Measurements from ENCODE around the gene R3HDM4.
"Not testable (repeated sequence)": the region's sequence is repeated elsewhere in the genome, so short reads cannot be mapped to it uniquely, and the experiment has no call there.

Gene R3HDM4

DNA sequence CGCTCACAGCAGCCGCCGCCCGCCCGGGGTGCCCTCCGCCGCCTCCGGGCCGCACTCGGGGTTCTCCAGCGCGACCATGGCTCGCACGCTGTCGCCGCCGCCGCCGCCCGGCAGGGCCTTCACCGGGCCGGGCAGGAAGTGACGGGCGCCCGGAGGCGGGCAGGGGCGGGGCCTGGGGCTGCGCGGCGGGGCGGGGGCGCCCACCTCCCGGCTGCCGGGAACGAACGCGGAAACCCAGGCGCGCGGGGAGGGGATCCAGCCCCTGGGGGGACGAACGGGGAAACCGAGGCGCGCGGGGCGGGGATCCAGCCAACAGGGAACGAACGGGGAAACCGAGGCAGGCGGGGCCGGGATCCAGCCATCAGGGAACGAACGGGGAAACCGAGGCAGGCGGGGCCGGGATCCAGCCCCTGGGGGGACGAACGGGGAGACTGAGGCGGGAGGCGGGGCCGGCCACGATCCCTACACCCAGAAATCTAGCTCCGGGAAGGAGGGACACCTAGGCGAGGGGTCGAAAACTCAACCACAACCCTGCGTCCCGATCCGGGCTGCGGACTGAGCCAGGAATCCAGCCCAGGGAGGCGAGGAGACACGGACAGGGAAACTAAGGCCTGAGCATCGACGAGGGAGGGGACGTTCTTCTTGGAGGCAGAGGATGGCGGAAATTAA, at the start of gene R3HDM4:
R3HDM4 (minus strand) TSS at position 140 of the 669 bp plus-strand sequence; CDS start at position 78, 62 bp downstream.
- peak; percentile 66 to 83 for DNase-seq (ENCODE audit: low read depth in 1 of 2, low spot score in 1 of 2)
- in situ Hi-C loops (cut with HindIII; ENCODE audit: low pct_unique_long_range_greater_than_20kb, low sequenced_read_pairs) = no loop called here
- no peak for TF ChIP-seq JUND (IDR thresholded peaks at IDR 0.05; ENCODE audit: low read depth)

- no peak for TF ChIP-seq JUND (IDR thresholded peaks at IDR 0.05; ENCODE audit: low read depth)
- no peak for DNase-seq (ENCODE audit: low read depth in 1 of 2, low spot score in 1 of 2)
- in situ Hi-C loops (cut with HindIII; ENCODE audit: low pct_unique_long_range_greater_than_20kb, low sequenced_read_pairs) = no loop called here
Measured at GRCh38 chr19:961866-962620, 49.0 kb upstream of the R3HDM4 start.

DNA sequence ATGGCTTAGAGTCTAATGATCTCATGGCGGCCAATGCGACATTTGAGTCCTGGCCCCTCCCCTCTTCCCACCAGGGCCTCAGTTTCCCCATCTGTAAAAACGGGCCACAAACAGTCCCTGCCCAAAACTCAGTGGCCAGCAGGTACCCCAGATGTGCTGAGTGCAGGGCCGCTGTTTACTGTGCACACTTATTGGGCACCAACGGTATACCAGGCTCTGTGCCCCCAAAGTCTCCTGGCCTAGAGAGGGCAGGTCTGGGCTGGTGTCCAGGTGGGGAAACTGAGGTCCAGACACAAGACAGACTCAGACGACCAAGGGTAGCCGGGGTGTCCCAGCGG, 47.6 kb upstream of the R3HDM4 start:
- DNase-seq (ENCODE audit: low read depth in 1 of 2, low spot score in 1 of 2) = no peak
- in situ Hi-C loops (cut with HindIII; ENCODE audit: low pct_unique_long_range_greater_than_20kb, low sequenced_read_pairs) = no loop called here
- no peak for TF ChIP-seq JUND (IDR thresholded peaks at IDR 0.05; ENCODE audit: low read depth)

DNA sequence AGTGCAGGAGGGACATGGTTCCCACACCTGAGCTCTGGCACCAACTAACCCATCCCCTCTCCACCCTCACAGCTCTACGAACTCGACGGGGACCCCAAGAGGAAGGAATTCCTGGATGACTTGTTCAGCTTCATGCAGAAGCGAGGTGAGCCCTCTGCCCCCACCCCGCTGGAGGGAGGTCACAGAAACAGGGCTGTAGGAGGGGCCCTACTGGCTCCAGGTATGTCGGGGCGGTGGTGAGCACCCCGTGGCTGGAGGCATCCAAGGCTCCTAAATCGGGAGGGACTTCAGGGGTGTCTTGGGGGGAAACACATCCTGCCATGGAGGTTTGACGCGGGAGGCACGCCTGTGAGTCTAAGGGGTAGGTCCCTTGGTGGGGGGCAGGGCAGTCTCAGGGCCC, 47.0 kb upstream of the R3HDM4 start:
- TF ChIP-seq JUND (IDR thresholded peaks at IDR 0.05; ENCODE audit: low read depth) = no peak
- DNase-seq (ENCODE audit: low read depth in 1 of 2, low spot score in 1 of 2) = peak in 1 of 2 experiments; percentile 22

GRCh38 chr19:958967-959855, 46.2 kb upstream of the R3HDM4 start:
- in situ Hi-C loops (cut with HindIII; ENCODE audit: low pct_unique_long_range_greater_than_20kb, low sequenced_read_pairs) = no loop called here
- TF ChIP-seq JUND (IDR thresholded peaks at IDR 0.05; ENCODE audit: low read depth) = no peak

More for the DNA sequence above, 47.0 kb upstream of the R3HDM4 start:
- in situ Hi-C loops (cut with HindIII; ENCODE audit: low pct_unique_long_range_greater_than_20kb, low sequenced_read_pairs) = no loop called here

DNA sequence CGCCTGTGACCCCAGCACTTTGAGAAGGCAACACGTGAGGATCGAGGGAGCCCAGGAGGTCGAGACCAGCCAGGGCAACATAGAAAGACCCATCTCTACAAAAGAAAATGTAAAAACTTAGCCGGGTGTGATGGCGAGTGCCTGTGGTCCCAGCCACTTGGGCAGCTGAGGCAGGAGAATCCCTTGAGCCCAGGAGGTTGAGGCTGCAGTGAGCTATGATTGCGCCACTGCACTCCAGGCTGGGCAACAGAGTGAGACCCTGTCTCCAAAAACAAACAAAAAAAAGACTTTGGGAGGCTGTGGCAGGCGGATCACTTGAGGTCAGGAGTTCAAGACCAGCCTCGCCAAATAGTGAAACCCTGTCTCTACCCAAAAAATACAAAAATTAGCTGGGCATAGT, 44.6 kb upstream of the R3HDM4 start:
- in situ Hi-C loops (cut with HindIII; ENCODE audit: low pct_unique_long_range_greater_than_20kb, low sequenced_read_pairs) = not testable (repeated sequence)

More at GRCh38 chr19:958967-959855, 46.2 kb upstream of the R3HDM4 start:
- DNase-seq (ENCODE audit: low read depth in 1 of 2, low spot score in 1 of 2) = no peak

DNA sequence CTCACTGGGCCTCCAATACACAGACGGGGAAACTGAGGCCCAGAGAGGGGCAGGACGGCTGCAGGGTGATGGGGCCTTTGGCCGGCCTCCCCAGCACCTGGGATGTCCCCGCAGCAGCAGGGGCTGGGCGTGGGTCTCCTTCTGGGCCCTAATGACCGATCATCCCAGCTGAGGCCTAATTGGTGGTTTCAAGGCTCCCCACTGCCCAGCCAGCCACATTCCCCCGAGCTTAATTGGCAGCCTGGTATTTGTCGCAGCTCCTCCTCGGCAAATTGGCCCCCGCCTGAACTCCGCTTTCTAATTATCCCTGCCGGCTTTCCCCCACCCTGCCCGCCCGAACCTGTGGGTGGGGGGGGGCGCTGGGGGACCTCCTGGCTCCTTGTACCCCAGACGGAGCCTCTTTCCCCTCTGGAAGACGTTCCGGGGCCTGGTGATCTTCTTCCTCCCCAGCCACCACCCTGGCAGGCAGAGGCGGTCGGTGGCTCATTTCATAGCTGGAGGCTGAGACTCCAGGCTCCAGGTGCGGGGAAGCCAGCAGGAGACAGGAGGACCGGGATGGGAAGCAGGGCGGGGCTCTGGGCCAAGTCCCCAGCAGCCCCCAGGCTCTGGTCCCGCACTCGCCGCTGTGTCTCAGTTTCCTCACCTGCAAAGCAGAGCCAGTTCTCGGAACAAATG, 43.9 kb upstream of the R3HDM4 start:
- peak; percentile 59 to 62 for DNase-seq (ENCODE audit: low read depth in 1 of 2, low spot score in 1 of 2)
- in situ Hi-C loops (cut with HindIII; ENCODE audit: low pct_unique_long_range_greater_than_20kb, low sequenced_read_pairs) = no loop called here
- TF ChIP-seq JUND (IDR thresholded peaks at IDR 0.05; ENCODE audit: low read depth) = no peak

More for the DNA sequence above, 44.6 kb upstream of the R3HDM4 start:
- not testable (repeated sequence) for DNase-seq (ENCODE audit: low read depth in 1 of 2, low spot score in 1 of 2)

GRCh38 chr19:955803-956765, 43.1 kb upstream of the R3HDM4 start:
- DNase-seq (ENCODE audit: low read depth in 1 of 2, low spot score in 1 of 2) = peak; percentile 38 to 46
- no peak for TF ChIP-seq JUND (IDR thresholded peaks at IDR 0.05; ENCODE audit: low read depth)
- in situ Hi-C loops (cut with HindIII; ENCODE audit: low pct_unique_long_range_greater_than_20kb, low sequenced_read_pairs) = no loop called here

- no peak for TF ChIP-seq JUND (IDR thresholded peaks at IDR 0.05; ENCODE audit: low read depth)
- DNase-seq (ENCODE audit: low read depth in 1 of 2, low spot score in 1 of 2) = no peak
- in situ Hi-C loops (cut with HindIII; ENCODE audit: low pct_unique_long_range_greater_than_20kb, low sequenced_read_pairs) = no loop called here
Measured at GRCh38 chr19:954672-955494, 41.9 kb upstream of the R3HDM4 start.

GRCh38 chr19:954272-954671, 41.3 kb upstream of the R3HDM4 start:
- DNase-seq (ENCODE audit: low read depth in 1 of 2, low spot score in 1 of 2) = no peak
- in situ Hi-C loops (cut with HindIII; ENCODE audit: low pct_unique_long_range_greater_than_20kb, low sequenced_read_pairs) = no loop called here
- no peak for TF ChIP-seq JUND (IDR thresholded peaks at IDR 0.05; ENCODE audit: low read depth)

Data from T47D (cell line).